ENCODE data around the gene PRDM16. TPM values are rescaled to one million over a fixed set of nuclear protein-coding genes. Genes with fewer than 3 reads are reported as not detected.
A peak's percentile ranks its signal among the peaks of the same experiment; 100 is the strongest.

PRDM16 gene
- total and polyA plus RNA-seq, 5 experiments from 2014 or later: not detected

- ATAC-seq: no peak
- POLR2A ChIA-PET: no interaction called here
- DNase-seq: no peak
- Mint-ChIP-seq H3K27ac (no peak overlapping the region), H3K4me1 (no peaks in the 10 kb centered on the region), H3K36me3 (no peaks in the 10 kb centered on the region), H3K4me3 (no peak overlapping the region), H3K9me3 (peaks cover 0 to 1% (median 0%) of the 10 kb centered on the region in 9 donors), H3K27me3 (peaks cover 0 to 3% (median 0%) of the 10 kb centered on the region in 5 donors)
These were observed 361.8 kb downstream of the PRDM16 start for GRCh38 chr1:3430820-3431219.

- H3K4me3 Mint-ChIP-seq: no peak overlapping the region
- POLR2A ChIA-PET: no interaction called here
- H3K36me3 Mint-ChIP-seq: no peaks in the 10 kb centered on the region
- H3K27ac Mint-ChIP-seq: no peak overlapping the region
- peaks cover 0 to 1% (median 0%) of the 10 kb centered on the region in 9 donors for H3K9me3 Mint-ChIP-seq
- DNase-seq (no peak), ATAC-seq (no peak)
- H3K27me3 Mint-ChIP-seq: peaks cover 0 to 3% (median 0%) of the 10 kb centered on the region in 5 donors
- H3K4me1 Mint-ChIP-seq: no peaks in the 10 kb centered on the region
These were observed 362.3 kb downstream of the PRDM16 start for GRCh38 chr1:3431266-3431665.

- H3K4me1 Mint-ChIP-seq: no peaks in the 10 kb centered on the region
These were observed 362.7 kb downstream of the PRDM16 start for GRCh38 chr1:3431686-3432085.

GRCh38 chr1:3432306-3432705 lies 363.3 kb downstream of the PRDM16 start:
- ATAC-seq (no peak), DNase-seq (peak in 1 of 10 donors; percentile 2)
- no peak overlapping the region for H3K27ac Mint-ChIP-seq
- no peaks in the 10 kb centered on the region for H3K36me3 Mint-ChIP-seq
- POLR2A ChIA-PET: no interaction called here
- H3K9me3 Mint-ChIP-seq: peaks cover 0 to 1% (median 0%) of the 10 kb centered on the region in 9 donors
- H3K4me1 Mint-ChIP-seq: no peaks in the 10 kb centered on the region
- no peak overlapping the region for H3K4me3 Mint-ChIP-seq
- peaks cover 0 to 3% (median 0%) of the 10 kb centered on the region in 5 donors for H3K27me3 Mint-ChIP-seq

More at GRCh38 chr1:3431686-3432085, 362.7 kb downstream of the PRDM16 start:
- H3K36me3 Mint-ChIP-seq: no peaks in the 10 kb centered on the region
- H3K27ac Mint-ChIP-seq: peak overlapping the region in 1 of 10 donors; percentile 89
- H3K9me3 Mint-ChIP-seq: peaks cover 0 to 1% (median 0%) of the 10 kb centered on the region in 9 donors
- DNase-seq (peak in 1 of 10 donors; percentile 2), ATAC-seq (no peak)
- peaks cover 0 to 3% (median 0%) of the 10 kb centered on the region in 5 donors for H3K27me3 Mint-ChIP-seq
- H3K4me3 Mint-ChIP-seq: no peak overlapping the region
- POLR2A ChIA-PET: no interaction called here

GRCh38 chr1:3433076-3433475 lies 364.1 kb downstream of the PRDM16 start:
- Mint-ChIP-seq H3K9me3 (peaks cover 0 to 1% (median 0%) of the 10 kb centered on the region in 9 donors), H3K4me1 (no peaks in the 10 kb centered on the region), H3K4me3 (no peak overlapping the region), H3K27ac (no peak overlapping the region), H3K27me3 (peaks cover 0 to 3% (median 0%) of the 10 kb centered on the region in 5 donors), H3K36me3 (no peaks in the 10 kb centered on the region)
- DNase-seq (peak in 1 of 10 donors; percentile 6), ATAC-seq (no peak)
- POLR2A ChIA-PET: no interaction called here

- Mint-ChIP-seq H3K4me3 (no peak overlapping the region), H3K27ac (peak overlapping the region in 1 of 10 donors; percentile 65), H3K9me3 (peaks cover 0 to 1% (median 0%) of the 10 kb centered on the region in 9 donors), H3K27me3 (peaks cover 0 to 3% (median 0%) of the 10 kb centered on the region in 5 donors), H3K36me3 (no peaks in the 10 kb centered on the region), H3K4me1 (no peaks in the 10 kb centered on the region)
- DNase-seq: no peak
- POLR2A ChIA-PET: no interaction called here
- ATAC-seq: no peak
These were observed 364.8 kb downstream of the PRDM16 start for GRCh38 chr1:3433596-3434320.

- ATAC-seq (no peak), DNase-seq (no peak)
- peaks cover 0 to 1% (median 0%) of the 10 kb centered on the region in 9 donors for H3K9me3 Mint-ChIP-seq
- no peaks in the 10 kb centered on the region for H3K4me1 Mint-ChIP-seq
- H3K27me3 Mint-ChIP-seq: peaks cover 0 to 3% (median 0%) of the 10 kb centered on the region in 5 donors
- H3K4me3 Mint-ChIP-seq: no peak overlapping the region
- H3K27ac Mint-ChIP-seq: no peak overlapping the region
- no peaks in the 10 kb centered on the region for H3K36me3 Mint-ChIP-seq
- POLR2A ChIA-PET: no interaction called here
These were observed 365.6 kb downstream of the PRDM16 start for GRCh38 chr1:3434406-3435110.

- Mint-ChIP-seq H3K4me3 (no peak overlapping the region), H3K27ac (no peak overlapping the region), H3K9me3 (peaks cover 0 to 1% (median 0%) of the 10 kb centered on the region in 9 donors), H3K4me1 (no peaks in the 10 kb centered on the region), H3K36me3 (no peaks in the 10 kb centered on the region), H3K27me3 (peaks cover 0 to 8% (median 5%) of the 10 kb centered on the region in 5 donors)
- POLR2A ChIA-PET: no interaction called here
- ATAC-seq (no peak), DNase-seq (no peak)
These were observed 366.7 kb downstream of the PRDM16 start for GRCh38 chr1:3435666-3436065.

- DNase-seq: no peak
- POLR2A ChIA-PET: no interaction called here
- H3K4me1 Mint-ChIP-seq: no peaks in the 10 kb centered on the region
- ATAC-seq: no peak
- no peak overlapping the region for H3K4me3 Mint-ChIP-seq
- no peaks in the 10 kb centered on the region for H3K36me3 Mint-ChIP-seq
- H3K9me3 Mint-ChIP-seq: peaks cover 0 to 1% (median 0%) of the 10 kb centered on the region in 9 donors
- no peak overlapping the region for H3K27ac Mint-ChIP-seq
- peaks cover 0 to 14% (median 8%) of the 10 kb centered on the region in 5 donors for H3K27me3 Mint-ChIP-seq
These were observed 367.4 kb downstream of the PRDM16 start for GRCh38 chr1:3436451-3436850.

- H3K27me3 Mint-ChIP-seq: peaks cover 0 to 19% (median 8%) of the 10 kb centered on the region in 5 donors
- DNase-seq: no peak
- no peaks in the 10 kb centered on the region for H3K36me3 Mint-ChIP-seq
- H3K4me3 Mint-ChIP-seq: no peak overlapping the region
- peaks cover 0 to 1% (median 0%) of the 10 kb centered on the region in 9 donors for H3K9me3 Mint-ChIP-seq
- no peak overlapping the region for H3K27ac Mint-ChIP-seq
- no peaks in the 10 kb centered on the region for H3K4me1 Mint-ChIP-seq
- POLR2A ChIA-PET: no interaction called here
- no peak for ATAC-seq
These were observed 367.9 kb downstream of the PRDM16 start for GRCh38 chr1:3436901-3437300.

- ATAC-seq (no peak), DNase-seq (no peak)
- H3K4me3 Mint-ChIP-seq: no peak overlapping the region
- no peak overlapping the region for H3K27ac Mint-ChIP-seq
- POLR2A ChIA-PET: no interaction called here
- H3K4me1 Mint-ChIP-seq: no peaks in the 10 kb centered on the region
- H3K27me3 Mint-ChIP-seq: peaks cover 2 to 37% (median 13%) of the 10 kb centered on the region in 5 donors
- H3K36me3 Mint-ChIP-seq: no peaks in the 10 kb centered on the region
- H3K9me3 Mint-ChIP-seq: no peaks in the 10 kb centered on the region
These were observed 369.7 kb downstream of the PRDM16 start for GRCh38 chr1:3438661-3439180.

- Mint-ChIP-seq H3K27ac (no peak overlapping the region), H3K36me3 (no peaks in the 10 kb centered on the region), H3K27me3 (peaks cover 2 to 37% (median 13%) of the 10 kb centered on the region in 5 donors), H3K4me3 (no peak overlapping the region), H3K4me1 (no peaks in the 10 kb centered on the region), H3K9me3 (peaks cover 0 to 3% (median 0%) of the 10 kb centered on the region in 9 donors)
- DNase-seq: no peak
- ATAC-seq: no peak
- POLR2A ChIA-PET: no interaction called here
These were observed 370.6 kb downstream of the PRDM16 start for GRCh38 chr1:3439346-3440299.

All from naive thymus-derived CD8-positive, alpha-beta T cell (primary cell).